Gastroesophageal sphincter (tissue), 4 donors: Measurements from ENCODE around the gene FCN1. TPM values are rescaled to one million over a fixed set of nuclear protein-coding genes. Genes with fewer than 3 reads are reported as not detected.

Source experiments
- ATAC-seq: fragments of 150-250 bp; one replicate; pipeline ENCODE4 v1.9.1; 2016; ENCODE audit warnings: mild to moderate bottlenecking, moderate library complexity
- H3K27ac ChIP-seq, 4 donors: fragments of 200-600 bp; sonication (generic) in 3 of 4; 1 replicate in 3 of 4; 2 replicates in 1 of 4; pipeline ENCODE4 v1.5.1; 2016 to 2019
- H3K27me3 ChIP-seq: fragments of 200-600 bp; sonication (generic); one replicate; pipeline ENCODE4 v1.5.1; 2019
- H3K36me3 ChIP-seq, 2 donors: fragments of 200-600 bp; sonication (generic); one replicate each; pipeline ENCODE4 v1.5.1; 2019; ENCODE audit warnings: control low read depth in 1 of 2
- H3K4me1 ChIP-seq, 3 donors: fragments of 200-600 bp; sonication (generic); 1 replicate in 2 of 3; 2 replicates in 1 of 3; pipeline ENCODE4 v1.5.1; 2016 to 2019; ENCODE audit warnings: control low read depth in 2 of 3
- H3K4me3 ChIP-seq, 2 donors: fragments of 200-600 bp; sonication (generic); one replicate each; pipeline ENCODE4 v1.5.1; 2019; ENCODE audit warnings: mild to moderate bottlenecking in 1 of 2, moderate library complexity in 1 of 2
- H3K9me3 ChIP-seq, 3 donors: fragments of 200-600 bp; sonication (generic); one replicate each; pipeline ENCODE4 v1.5.1; 2017 to 2019; ENCODE audit warnings: control low read depth in 2 of 3
- EP300 ChIP-seq: sonication (generic); formaldehyde crosslinking; IDR thresholded peaks from one replicate; pipeline ENCODE4 v1.6.1; 2017; ENCODE audit warnings: antibody characterized with exemption, mild to moderate bottlenecking
- POLR2A ChIP-seq, 2 donors: fragments of 450-650 bp; IDR thresholded peaks; one replicate each; pipeline ENCODE4 v1.6.1; 2017; ENCODE audit warnings: antibody characterized with exemption in 2 of 2, mild to moderate bottlenecking in 2 of 2, moderate library complexity in 1 of 2
- POLR2AphosphoS5 ChIP-seq: sonication (generic); formaldehyde crosslinking; IDR thresholded peaks from one replicate; pipeline ENCODE4 v1.6.1; 2017; ENCODE audit warnings: antibody characterized with exemption
- WGBS, 2 donors: methylation state at CpG; one replicate each; pipeline ENCODE4 v1.1.5; 2018; ENCODE audit warnings: low coverage in 1 of 2; 5-methylcytosine and 5-hydroxymethylcytosine counted together
- total RNA-seq, 4 donors: library from RNA; depleted of rRNA; stranded (reverse); fragments of >200 nt; gene quantifications; one replicate each; pipeline ENCODE4 v1.1.0, GENCODE V29; 2016
- TF ChIP-seq, protein P1 (sequence below), 4 experiments: fragments of 200-600 bp in 2 of 4; fragments of 450-650 bp in 2 of 4; sonication (generic) in 1 of 4; IDR thresholded peaks; one replicate each; pipeline ENCODE4 v1.5.1; 2017 to 2019; ENCODE audit warnings: antibody characterized with exemption in 4 of 4, mild to moderate bottlenecking in 2 of 4, moderate library complexity in 2 of 4

The FCN1 gene
- total RNA-seq, 4 donors from 2014 or later: 0.31 to 9.4 (median 3.2) TPM

DNA sequence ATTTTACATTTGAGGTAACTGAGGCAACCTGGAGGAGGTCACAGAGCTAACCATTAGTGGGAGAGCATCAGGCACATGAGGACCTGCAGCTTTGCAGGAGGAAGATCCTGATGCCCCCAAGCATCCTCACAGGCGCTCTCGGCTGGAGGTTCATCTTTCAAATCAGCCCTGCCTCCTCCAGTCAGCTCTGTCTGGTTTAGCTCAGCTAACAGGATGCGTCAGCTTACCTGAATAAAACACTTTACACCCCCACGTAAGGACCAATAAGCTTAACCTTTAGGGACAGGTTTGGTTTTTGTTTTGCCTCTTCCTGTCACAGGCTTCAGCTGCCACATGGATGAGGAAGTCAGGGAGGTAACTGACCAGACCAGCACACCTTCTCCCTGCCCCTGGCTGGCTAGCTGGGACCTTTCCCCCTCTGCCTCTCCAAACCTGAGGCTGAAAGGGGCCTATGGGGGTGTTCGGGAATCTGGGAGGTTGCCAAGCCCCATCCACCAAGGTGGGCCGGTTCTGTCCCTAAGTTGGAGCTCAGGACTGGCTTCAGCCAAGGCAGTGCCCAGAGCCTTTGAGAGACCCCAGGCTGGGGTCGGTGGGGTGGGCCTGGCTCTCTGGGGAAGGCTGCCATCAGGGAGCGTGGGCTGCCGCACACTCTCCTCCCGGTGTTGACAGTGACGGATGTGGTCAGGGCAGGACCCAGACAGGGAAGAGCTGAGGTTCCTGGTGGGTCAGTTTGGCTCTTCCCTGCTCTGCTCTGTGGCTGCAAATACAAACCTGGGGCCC is 20.0 kb upstream of the FCN1 start:
- no peak for ATAC-seq
- WGBS, 2 donors: 80 to 89% methylated on average over 2 to 4 of the region's 11 CpGs
- TF ChIP-seq, protein P1, sequence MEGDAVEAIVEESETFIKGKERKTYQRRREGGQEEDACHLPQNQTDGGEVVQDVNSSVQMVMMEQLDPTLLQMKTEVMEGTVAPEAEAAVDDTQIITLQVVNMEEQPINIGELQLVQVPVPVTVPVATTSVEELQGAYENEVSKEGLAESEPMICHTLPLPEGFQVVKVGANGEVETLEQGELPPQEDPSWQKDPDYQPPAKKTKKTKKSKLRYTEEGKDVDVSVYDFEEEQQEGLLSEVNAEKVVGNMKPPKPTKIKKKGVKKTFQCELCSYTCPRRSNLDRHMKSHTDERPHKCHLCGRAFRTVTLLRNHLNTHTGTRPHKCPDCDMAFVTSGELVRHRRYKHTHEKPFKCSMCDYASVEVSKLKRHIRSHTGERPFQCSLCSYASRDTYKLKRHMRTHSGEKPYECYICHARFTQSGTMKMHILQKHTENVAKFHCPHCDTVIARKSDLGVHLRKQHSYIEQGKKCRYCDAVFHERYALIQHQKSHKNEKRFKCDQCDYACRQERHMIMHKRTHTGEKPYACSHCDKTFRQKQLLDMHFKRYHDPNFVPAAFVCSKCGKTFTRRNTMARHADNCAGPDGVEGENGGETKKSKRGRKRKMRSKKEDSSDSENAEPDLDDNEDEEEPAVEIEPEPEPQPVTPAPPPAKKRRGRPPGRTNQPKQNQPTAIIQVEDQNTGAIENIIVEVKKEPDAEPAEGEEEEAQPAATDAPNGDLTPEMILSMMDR (IDR thresholded peaks at IDR 0.05): no peak
- TF ChIP-seq POLR2AphosphoS5 (no peak), POLR2A (IDR thresholded peaks at IDR 0.05) (no peak), EP300 (no peak)
- Histone ChIP-seq H3K4me1 (peaks cover 0 to 10% (median 0%) of the 10 kb centered on the region in 3 donors), H3K36me3 (no peaks in the 10 kb centered on the region), H3K9me3 (no peaks in the 10 kb centered on the region), H3K27ac (no peak overlapping the region), H3K27me3 (peaks cover 97% of the 10 kb centered on the region), H3K4me3 (no peak overlapping the region)

DNA sequence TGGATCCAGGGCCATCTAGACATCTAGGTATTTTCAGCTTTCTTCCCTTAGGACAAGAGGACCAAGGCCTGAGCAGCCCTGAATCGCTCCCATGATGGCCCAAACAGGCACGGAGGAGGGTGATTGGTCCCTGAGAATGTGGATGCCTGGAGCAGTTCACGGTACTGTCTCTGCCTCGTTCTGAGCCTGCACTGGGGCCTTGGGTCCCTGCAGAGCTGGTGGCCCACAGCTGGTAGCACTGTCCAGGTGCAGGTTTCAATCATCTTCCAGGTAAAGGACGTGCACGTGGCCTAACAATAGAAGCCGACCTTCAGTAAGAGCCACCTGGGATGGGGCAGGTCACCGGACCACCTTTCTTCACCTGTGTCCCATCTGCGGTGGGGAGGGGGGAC is 19.4 kb upstream of the FCN1 start:
- whole genome bisulfite sequencing, 2 donors: 95 to 100% methylated on average over 2 to 4 of the region's 9 CpGs
- H3K36me3 ChIP-seq: no peaks in the 10 kb centered on the region
- H3K4me3 ChIP-seq: no peak overlapping the region
- H3K9me3 ChIP-seq: no peaks in the 10 kb centered on the region
- H3K27me3 ChIP-seq: peaks cover 92% of the 10 kb centered on the region
- TF ChIP-seq EP300 (no peak), POLR2A (IDR thresholded peaks at IDR 0.05) (no peak), POLR2AphosphoS5 (no peak)
- TF ChIP-seq, protein P1 (IDR thresholded peaks at IDR 0.05): no peak
- ATAC-seq: no peak
- H3K4me1 ChIP-seq: peaks cover 0 to 4% (median 0%) of the 10 kb centered on the region in 3 donors
- no peak overlapping the region for H3K27ac ChIP-seq

DNA sequence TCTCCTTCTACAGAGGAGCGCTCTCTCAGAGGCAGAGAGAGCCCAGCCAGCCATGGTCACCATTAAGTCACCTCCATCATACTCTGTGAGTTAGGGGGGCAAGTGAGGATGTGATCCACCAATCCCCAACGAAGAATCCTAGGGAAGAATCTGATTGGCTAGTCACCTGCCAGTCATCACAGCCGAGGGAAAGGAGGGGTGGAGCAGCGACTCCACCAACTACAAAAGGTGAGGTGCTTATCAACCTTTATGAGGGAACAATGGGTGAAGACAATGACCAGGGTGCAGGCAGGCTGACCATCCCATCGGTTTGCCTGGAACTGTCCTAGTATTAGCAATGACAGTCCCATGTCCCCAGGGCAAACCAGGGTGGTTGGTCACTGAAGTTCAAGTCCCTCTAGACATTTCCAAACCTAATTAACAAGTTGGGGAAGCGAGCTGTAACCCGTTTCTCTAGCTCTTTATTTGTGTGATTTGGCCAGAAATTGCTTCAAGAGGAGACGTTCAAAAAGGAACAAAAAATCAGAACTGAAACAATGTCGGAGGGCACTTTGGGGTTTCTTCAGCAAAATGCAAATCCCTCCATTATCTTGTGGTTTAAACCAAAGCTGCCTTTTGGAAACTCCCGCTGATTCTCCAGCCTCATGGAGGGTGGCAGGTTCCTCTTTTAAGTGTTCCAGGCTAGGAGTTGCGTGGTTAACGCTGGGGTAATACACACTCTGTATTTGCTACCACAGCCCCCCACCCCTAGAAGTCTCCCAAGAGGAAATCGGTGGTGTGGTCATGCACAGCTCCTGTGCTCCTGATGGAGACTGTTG is 18.8 kb upstream of the FCN1 start:
- TF ChIP-seq, protein P1 (IDR thresholded peaks at IDR 0.05): no peak
- TF ChIP-seq POLR2AphosphoS5 (no peak), EP300 (no peak), POLR2A (IDR thresholded peaks at IDR 0.05) (no peak)
- no peaks in the 10 kb centered on the region for H3K4me1 ChIP-seq
- ATAC-seq: no peak
- H3K27ac ChIP-seq: no peak overlapping the region
- H3K36me3 ChIP-seq: no peaks in the 10 kb centered on the region
- H3K9me3 ChIP-seq: no peaks in the 10 kb centered on the region
- peaks cover 89% of the 10 kb centered on the region for H3K27me3 ChIP-seq
- H3K4me3 ChIP-seq: no peak overlapping the region
- 87 to 93% methylated on average over 6 to 7 of the region's 13 CpGs for WGBS, 2 donors

DNA sequence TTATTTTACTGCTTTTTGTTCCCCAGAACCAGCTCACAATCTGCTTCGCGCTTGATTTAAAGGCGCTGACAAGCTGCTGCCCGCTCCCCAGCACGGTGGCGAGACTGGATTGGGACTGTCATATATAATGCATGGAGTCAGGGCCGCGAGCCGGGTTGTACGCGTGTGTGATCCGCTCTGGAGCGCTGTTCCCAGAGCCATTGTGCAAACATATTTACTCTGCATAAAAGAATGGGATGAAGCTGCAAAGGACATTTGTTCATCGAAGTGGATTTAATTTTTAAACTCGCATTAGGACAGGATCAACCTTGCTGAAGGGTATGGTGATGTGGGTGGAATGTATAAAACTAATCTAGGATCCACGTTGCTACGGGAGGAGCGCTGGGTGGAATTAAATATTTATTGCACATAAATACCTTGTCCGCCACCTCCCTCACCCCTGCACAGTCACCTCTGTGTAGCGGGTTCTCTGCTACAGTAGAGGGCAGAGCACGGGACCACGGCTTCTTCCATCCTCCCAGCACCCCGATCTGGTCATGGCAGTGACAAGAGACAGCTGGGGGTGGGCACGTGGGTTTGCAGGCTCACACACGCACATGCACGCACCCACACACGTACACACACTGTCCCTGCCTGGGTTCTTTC is 18.1 kb upstream of the FCN1 start:
- no peak overlapping the region for H3K27ac ChIP-seq
- no peak for ATAC-seq
- H3K4me1 ChIP-seq: no peaks in the 10 kb centered on the region
- no peaks in the 10 kb centered on the region for H3K9me3 ChIP-seq
- WGBS, 2 donors: 59 to 73% methylated on average over 15 to 20 of the region's 27 CpGs
- TF ChIP-seq EP300: no peak
- TF ChIP-seq, protein P1 (IDR thresholded peaks at IDR 0.05): no peak
- no peak for TF ChIP-seq POLR2AphosphoS5
- no peak for TF ChIP-seq POLR2A (IDR thresholded peaks at IDR 0.05)
- peaks cover 84% of the 10 kb centered on the region for H3K27me3 ChIP-seq
- H3K4me3 ChIP-seq: no peak overlapping the region
- H3K36me3 ChIP-seq: no peaks in the 10 kb centered on the region
